RWPE1 (cell line): ENCODE data around the gene DPYSL4.
"Not testable (repeated sequence)": the region's sequence is repeated elsewhere in the genome, so short reads cannot be mapped to it uniquely, and the experiment has no call there.

Experiments
- CTCF ChIA-PET: fragments of 350-600 bp; sonication (Branson Sonifier 250); formaldehyde crosslinking; extraction: SDS; loops from one replicate; lab custom pipeline; 2021; lab: Yijun Ruan, JAX
- POLR2A ChIA-PET: fragments of 400-600 bp; formaldehyde crosslinking; extraction: SDS; loops from one replicate; lab custom pipeline; 2020; ENCODE audit warnings: antibody characterized with exemption; ENCODE audit not compliant: low non-redundant PET; lab: Yijun Ruan, JAX
- DNase-seq: peaks from one replicate; pipeline ENCODE4 v3.0.0; 2012; ENCODE audit warnings: low spot score
- H3K27ac ChIP-seq: fragments of 450-650 bp; 2 replicates; pipeline ENCODE4 v1.5.1; 2017
- CTCF ChIP-seq: fragments of 450-650 bp; conservative IDR thresholded peaks from 2 replicates; pipeline ENCODE4 v1.5.1; 2017; ENCODE audit warnings: low read depth, mild to moderate bottlenecking

DPYSL4 gene

GRCh38 chr10:132157101-132157500 is 29.6 kb upstream of the DPYSL4 start:
- ChIA-PET CTCF (interaction anchor here (0.6 to 0.8 kb wide), 3 partner anchors 14 to 488 kb away, joined by 3 to 6 read pairs (median 5); no protein-coding TSS in a partner anchor), POLR2A (interaction anchor here (0.7 kb wide), 1 partner anchor 175 kb away, joined by 3 read pairs; the partner anchor contains the start of gene LRRC27)
- TF ChIP-seq CTCF: no peak
- DNase-seq: no peak
- no peak overlapping the region for H3K27ac ChIP-seq

- ChIA-PET CTCF (no interaction called here), POLR2A (interaction anchor here (0.5 to 0.6 kb wide), 2 partner anchors 218 to 317 kb away, joined by 3 read pairs; no protein-coding TSS in a partner anchor)
- no peak for TF ChIP-seq CTCF
- no peak overlapping the region for H3K27ac ChIP-seq
- no peak for DNase-seq
These were observed 28.5 kb upstream of the DPYSL4 start for GRCh38 chr10:132158122-132158741.

GRCh38 chr10:132158823-132159222 is 27.9 kb upstream of the DPYSL4 start:
- H3K27ac ChIP-seq: no peak overlapping the region
- DNase-seq: no peak
- no peak for TF ChIP-seq CTCF
- ChIA-PET POLR2A (interaction anchor here (0.5 kb wide), 1 partner anchor 219 kb away, joined by 3 read pairs; no protein-coding TSS in a partner anchor), CTCF (no interaction called here)

- POLR2A ChIA-PET, H3K27ac ChIP-seq, DNase-seq, CTCF ChIA-PET: not testable (repeated sequence)
These were observed 27.2 kb upstream of the DPYSL4 start for GRCh38 chr10:132159302-132160230.

DNA sequence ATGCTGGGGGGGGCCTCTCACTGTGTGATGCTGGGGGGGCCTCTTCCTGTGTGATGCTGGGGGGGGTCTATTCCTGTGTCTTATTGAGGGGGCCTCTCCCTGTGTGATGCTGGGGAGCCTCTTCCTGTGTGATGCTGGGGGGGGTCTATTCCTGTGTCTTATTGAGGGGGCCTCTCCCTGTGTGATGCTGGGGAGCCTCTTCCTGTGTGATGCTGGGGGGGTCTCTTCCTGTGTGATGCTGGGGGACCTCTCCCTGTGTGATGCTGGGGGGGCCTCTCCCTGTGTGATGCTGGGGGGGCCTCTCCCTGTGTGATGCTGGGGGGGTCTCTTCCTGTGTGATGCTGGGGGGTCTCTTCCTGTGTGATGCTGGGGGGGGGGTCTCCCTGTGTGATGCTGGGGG is 26.5 kb upstream of the DPYSL4 start:
- CTCF ChIA-PET, DNase-seq, H3K27ac ChIP-seq, POLR2A ChIA-PET: not testable (repeated sequence)

- POLR2A ChIA-PET, H3K27ac ChIP-seq, CTCF ChIA-PET, DNase-seq: not testable (repeated sequence)
These were observed 25.7 kb upstream of the DPYSL4 start for GRCh38 chr10:132160834-132161622.

GRCh38 chr10:132162021-132162531 is 24.7 kb upstream of the DPYSL4 start:
- DNase-seq: no peak
- CTCF ChIA-PET: interaction anchor here (0.7 to 1.1 kb wide), 2 partner anchors 19 to 20 kb away, joined by 3 to 4 read pairs; no protein-coding TSS in a partner anchor

More at GRCh38 chr10:132162021-132162531, 24.7 kb upstream of the DPYSL4 start:
- POLR2A ChIA-PET: no interaction called here
- H3K27ac ChIP-seq: no peak overlapping the region
- TF ChIP-seq CTCF: no peak
